ENCODE results near the gene OR10C1.
A peak's percentile ranks its signal among the peaks of the same experiment; 100 is the strongest.

The OR10C1 gene

DNA sequence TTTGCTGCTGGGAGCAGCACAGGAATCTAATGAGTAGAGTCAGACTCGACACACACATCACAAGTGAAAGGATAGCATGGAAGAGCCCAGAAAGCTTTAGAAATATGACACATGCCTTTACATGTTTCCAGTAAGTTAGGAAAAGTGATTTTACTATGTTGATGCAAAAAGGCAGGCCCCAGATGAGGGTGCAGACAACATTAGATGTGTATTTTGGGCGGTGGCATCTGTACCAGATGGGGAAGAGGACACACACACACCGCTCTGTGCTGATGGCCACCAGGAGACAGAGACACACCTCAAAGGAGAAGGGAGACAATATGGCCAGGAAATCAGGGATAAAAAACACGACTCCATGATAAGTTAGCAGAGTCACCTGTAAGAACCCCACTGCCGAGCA, 48.0 kb downstream of the OR10C1 start:
- H3K27ac ChIP-seq (ENCODE audit: low read depth, low read length): no peak overlapping the region
- no peaks in the 10 kb centered on the region for H3K36me3 ChIP-seq (ENCODE audit: control insufficient read depth in 1 of 2, insufficient read depth in 2 of 2, low read length in 2 of 2)
- no peaks in the 10 kb centered on the region for H3K4me1 ChIP-seq (ENCODE audit: control insufficient read depth in 1 of 2, insufficient read depth in 2 of 2, low read length in 2 of 2)
- no peak overlapping the region for H2BK120ac ChIP-seq (ENCODE audit: insufficient read depth, low read length, poor library complexity)
- no peak overlapping the region for H3K14ac ChIP-seq (ENCODE audit: low read length)
- no peaks in the 10 kb centered on the region for H3K79me1 ChIP-seq (ENCODE audit: low read length)
- no peak overlapping the region for H4K12ac ChIP-seq (ENCODE audit: low read depth, low read length)
- H2AFZ ChIP-seq (ENCODE audit: insufficient read depth, low read length, poor library complexity): no peak overlapping the region
- no peak overlapping the region for H3K18ac ChIP-seq (ENCODE audit: low read length)
- H3K79me2 ChIP-seq (ENCODE audit: control insufficient read depth, insufficient read depth, low read length, poor library complexity): no peaks in the 10 kb centered on the region
- H2AK5ac ChIP-seq (ENCODE audit: low read length): no peak overlapping the region
- no peak overlapping the region for H3K23ac ChIP-seq (ENCODE audit: low read length)
- H2BK5ac ChIP-seq (ENCODE audit: low read depth, low read length, poor library complexity): no peak overlapping the region
- H2BK12ac ChIP-seq (ENCODE audit: low read length): no peak overlapping the region
- no peak overlapping the region for H3K9ac ChIP-seq (ENCODE audit: low read length)
- H3K4ac ChIP-seq (ENCODE audit: low read depth, low read length): no peak overlapping the region
- H3K4me2 ChIP-seq (ENCODE audit: low read length): no peak overlapping the region
- WGBS (ENCODE audit: extremely low coverage, insufficient coverage, insufficient read length): no CpG with 5 or more reads among the region's 5 CpGs
- DNase-seq: no peak
- peaks cover 2% of the 10 kb centered on the region for H3K9me3 ChIP-seq (ENCODE audit: insufficient read depth, low read depth, low read length)
- H3K4me3 ChIP-seq (ENCODE audit: low read depth, low read length): no peak overlapping the region
- no peak overlapping the region for H4K91ac ChIP-seq (ENCODE audit: low read depth, low read length)
- no peak overlapping the region for H4K8ac ChIP-seq (ENCODE audit: low read depth, low read length)
- H3K27me3 ChIP-seq (ENCODE audit: insufficient read depth, low read length): no peaks in the 10 kb centered on the region

DNA sequence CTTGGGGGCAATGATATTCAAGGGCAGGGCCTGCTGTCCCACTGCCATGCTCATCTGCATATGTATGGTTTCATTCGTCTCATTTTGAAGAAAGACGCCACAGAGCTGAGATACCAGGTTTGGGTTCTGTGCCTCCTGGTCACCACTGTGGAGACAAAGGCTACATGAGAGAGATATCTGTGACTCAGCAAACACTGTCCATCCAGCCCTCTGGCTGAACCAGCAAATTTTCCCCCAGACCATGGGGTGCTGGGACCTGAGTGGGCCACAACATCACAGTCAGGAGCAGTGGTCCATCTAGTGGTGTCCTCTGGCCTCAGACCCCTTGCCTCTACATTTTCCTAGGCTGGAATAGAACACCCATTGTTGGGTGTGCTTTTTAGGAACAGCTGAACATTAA, 48.6 kb downstream of the OR10C1 start, which contains the start of gene MAS1L:
Gene MAS1L, minus strand, starts transcription at position 297 of the 400 bp plus-strand sequence. Its CDS starts 54 bp downstream, at position 243.
- Histone ChIP-seq H3K79me2 (ENCODE audit: control insufficient read depth, insufficient read depth, low read length, poor library complexity) (no peaks in the 10 kb centered on the region), H2AK5ac (ENCODE audit: low read length) (no peak within 1 kb of the TSS), H3K27me3 (ENCODE audit: insufficient read depth, low read length) (no peaks in the 10 kb centered on the region), H3K23ac (ENCODE audit: low read length) (peak within 1 kb of the TSS; percentile 1), H3K4ac (ENCODE audit: low read depth, low read length) (no peak within 1 kb of the TSS), H3K4me1 (ENCODE audit: control insufficient read depth in 1 of 2, insufficient read depth in 2 of 2, low read length in 2 of 2) (no peaks in the 10 kb centered on the region), H3K14ac (ENCODE audit: low read length) (no peak within 1 kb of the TSS), H2BK5ac (ENCODE audit: low read depth, low read length, poor library complexity) (no peak within 1 kb of the TSS), H3K79me1 (ENCODE audit: low read length) (no peaks in the 10 kb centered on the region), H3K18ac (ENCODE audit: low read length) (no peak within 1 kb of the TSS), H3K9me3 (ENCODE audit: insufficient read depth, low read depth, low read length) (peaks cover 2% of the 10 kb centered on the region), H3K4me3 (ENCODE audit: low read depth, low read length) (no peak within 1 kb of the TSS), H4K12ac (ENCODE audit: low read depth, low read length) (no peak within 1 kb of the TSS), H2BK120ac (ENCODE audit: insufficient read depth, low read length, poor library complexity) (no peak within 1 kb of the TSS), H3K9ac (ENCODE audit: low read length) (no peak within 1 kb of the TSS), H4K8ac (ENCODE audit: low read depth, low read length) (no peak within 1 kb of the TSS), H3K36me3 (ENCODE audit: control insufficient read depth in 1 of 2, insufficient read depth in 2 of 2, low read length in 2 of 2) (no peaks in the 10 kb centered on the region), H2BK12ac (ENCODE audit: low read length) (no peak within 1 kb of the TSS), H3K27ac (ENCODE audit: low read depth, low read length) (no peak within 1 kb of the TSS), H4K91ac (ENCODE audit: low read depth, low read length) (no peak within 1 kb of the TSS), H3K4me2 (ENCODE audit: low read length) (no peak within 1 kb of the TSS), H2AFZ (ENCODE audit: insufficient read depth, low read length, poor library complexity) (no peak within 1 kb of the TSS)
- DNase-seq: no peak
- no CpG with 5 or more reads among the region's 2 CpGs for WGBS (ENCODE audit: extremely low coverage, insufficient coverage, insufficient read length)

DNA sequence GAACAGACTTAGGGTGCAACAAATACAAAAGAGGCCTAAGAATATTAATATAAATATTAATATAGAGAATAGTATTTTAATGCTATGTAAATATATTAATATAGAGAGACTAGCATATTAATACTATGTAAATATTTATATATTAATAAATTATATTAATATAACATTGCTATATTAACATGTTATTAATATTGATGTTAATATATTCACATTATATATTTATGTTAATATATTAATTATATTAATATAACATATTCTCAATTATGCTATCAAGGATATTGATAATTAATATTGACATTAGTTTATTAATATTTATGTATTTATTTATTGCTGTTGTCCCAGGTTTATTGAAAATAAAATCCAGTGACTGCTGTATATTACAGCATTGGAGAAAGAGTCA, 49.8 kb downstream of the OR10C1 start:
- H3K79me1 ChIP-seq (ENCODE audit: low read length): no peaks in the 10 kb centered on the region
- no peak overlapping the region for H4K12ac ChIP-seq (ENCODE audit: low read depth, low read length)
- H3K18ac ChIP-seq (ENCODE audit: low read length): no peak overlapping the region
- H4K91ac ChIP-seq (ENCODE audit: low read depth, low read length): no peak overlapping the region
- no peaks in the 10 kb centered on the region for H3K27me3 ChIP-seq (ENCODE audit: insufficient read depth, low read length)
- no peak overlapping the region for H2BK12ac ChIP-seq (ENCODE audit: low read length)
- H3K4me1 ChIP-seq (ENCODE audit: control insufficient read depth in 1 of 2, insufficient read depth in 2 of 2, low read length in 2 of 2): no peaks in the 10 kb centered on the region
- H3K79me2 ChIP-seq (ENCODE audit: control insufficient read depth, insufficient read depth, low read length, poor library complexity): no peaks in the 10 kb centered on the region
- H3K4me3 ChIP-seq (ENCODE audit: low read depth, low read length): no peak overlapping the region
- H3K36me3 ChIP-seq (ENCODE audit: control insufficient read depth in 1 of 2, insufficient read depth in 2 of 2, low read length in 2 of 2): no peaks in the 10 kb centered on the region
- no peak for DNase-seq
- H2AK5ac ChIP-seq (ENCODE audit: low read length): no peak overlapping the region
- no peak overlapping the region for H3K27ac ChIP-seq (ENCODE audit: low read depth, low read length)
- H2AFZ ChIP-seq (ENCODE audit: insufficient read depth, low read length, poor library complexity): no peak overlapping the region
- peaks cover 2% of the 10 kb centered on the region for H3K9me3 ChIP-seq (ENCODE audit: insufficient read depth, low read depth, low read length)
- no peak overlapping the region for H2BK120ac ChIP-seq (ENCODE audit: insufficient read depth, low read length, poor library complexity)
- H3K4ac ChIP-seq (ENCODE audit: low read depth, low read length): no peak overlapping the region
- no peak overlapping the region for H3K23ac ChIP-seq (ENCODE audit: low read length)
- no peak overlapping the region for H3K14ac ChIP-seq (ENCODE audit: low read length)
- H4K8ac ChIP-seq (ENCODE audit: low read depth, low read length): no peak overlapping the region
- no peak overlapping the region for H2BK5ac ChIP-seq (ENCODE audit: low read depth, low read length, poor library complexity)
- H3K9ac ChIP-seq (ENCODE audit: low read length): no peak overlapping the region
- no peak overlapping the region for H3K4me2 ChIP-seq (ENCODE audit: low read length)

DNA sequence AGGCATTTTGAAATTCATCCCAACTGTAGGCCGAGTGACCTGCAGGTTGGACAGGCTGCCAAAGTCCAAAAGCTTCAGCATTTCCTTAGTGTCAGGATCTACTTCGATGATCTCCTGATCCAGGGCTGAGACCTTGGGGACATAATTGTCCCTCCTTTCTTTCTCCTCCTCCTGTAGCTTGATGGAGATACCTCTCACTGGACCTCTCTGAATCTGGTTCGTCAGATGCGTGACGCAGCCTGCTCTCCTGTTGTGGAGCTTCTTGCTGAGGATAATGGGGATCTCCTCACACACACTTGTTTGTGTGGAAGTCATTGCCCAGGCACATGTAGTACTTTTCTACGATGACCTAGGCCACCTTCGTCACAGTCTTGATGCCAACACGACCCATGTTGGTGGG, 50.2 kb downstream of the OR10C1 start:
- no peak overlapping the region for H3K14ac ChIP-seq (ENCODE audit: low read length)
- no peak overlapping the region for H3K4me2 ChIP-seq (ENCODE audit: low read length)
- H3K9ac ChIP-seq (ENCODE audit: low read length): no peak overlapping the region
- no peak overlapping the region for H3K18ac ChIP-seq (ENCODE audit: low read length)
- no peak overlapping the region for H4K8ac ChIP-seq (ENCODE audit: low read depth, low read length)
- H2AFZ ChIP-seq (ENCODE audit: insufficient read depth, low read length, poor library complexity): no peak overlapping the region
- H3K27ac ChIP-seq (ENCODE audit: low read depth, low read length): no peak overlapping the region
- no peak overlapping the region for H3K4ac ChIP-seq (ENCODE audit: low read depth, low read length)
- no peak overlapping the region for H2BK120ac ChIP-seq (ENCODE audit: insufficient read depth, low read length, poor library complexity)
- H3K9me3 ChIP-seq (ENCODE audit: insufficient read depth, low read depth, low read length): peaks cover 2% of the 10 kb centered on the region
- H3K36me3 ChIP-seq (ENCODE audit: control insufficient read depth in 1 of 2, insufficient read depth in 2 of 2, low read length in 2 of 2): no peaks in the 10 kb centered on the region
- H3K27me3 ChIP-seq (ENCODE audit: insufficient read depth, low read length): no peaks in the 10 kb centered on the region
- H4K91ac ChIP-seq (ENCODE audit: low read depth, low read length): no peak overlapping the region
- H3K79me1 ChIP-seq (ENCODE audit: low read length): no peaks in the 10 kb centered on the region
- no peak overlapping the region for H4K12ac ChIP-seq (ENCODE audit: low read depth, low read length)
- H3K4me3 ChIP-seq (ENCODE audit: low read depth, low read length): no peak overlapping the region
- WGBS (ENCODE audit: extremely low coverage, insufficient coverage, insufficient read length): no CpG with 5 or more reads among the region's 8 CpGs
- no peak overlapping the region for H2AK5ac ChIP-seq (ENCODE audit: low read length)
- H2BK5ac ChIP-seq (ENCODE audit: low read depth, low read length, poor library complexity): no peak overlapping the region
- DNase-seq: no peak
- no peaks in the 10 kb centered on the region for H3K79me2 ChIP-seq (ENCODE audit: control insufficient read depth, insufficient read depth, low read length, poor library complexity)
- H3K4me1 ChIP-seq (ENCODE audit: control insufficient read depth in 1 of 2, insufficient read depth in 2 of 2, low read length in 2 of 2): no peaks in the 10 kb centered on the region
- no peak overlapping the region for H2BK12ac ChIP-seq (ENCODE audit: low read length)
- H3K23ac ChIP-seq (ENCODE audit: low read length): no peak overlapping the region
